Heart left ventricle (tissue), 16 donors: ENCODE measurements around the gene TCF23. TPM values are rescaled to one million over a fixed set of nuclear protein-coding genes. Genes with fewer than 3 reads are reported as not detected.
"Not testable (repeated sequence)": the region's sequence is repeated elsewhere in the genome, so short reads cannot be mapped to it uniquely, and the experiment has no call there.

ENCODE experiments used
- ATAC-seq, 4 donors: fragments of 200-7000 bp; cut with Tn5 transposase; one replicate each; pipeline ENCODE4 v1.9.1; 2020 to 2022; ENCODE audit warnings: moderate library complexity in 4 of 4, mild to moderate bottlenecking in 3 of 4, moderate number of reproducible peaks in 1 of 4
- DNase-seq, 5 donors: peaks; one replicate each; pipeline ENCODE4 v3.0.0-alpha.2; 2020
- H3K27ac ChIP-seq, 12 donors: fragments of 200-600 bp; sonication (generic) in 4 of 12; one replicate each; pipeline versions ENCODE4 v1.5.0 to v1.8.0; 2016 to 2022; ENCODE audit warnings: mild to moderate bottlenecking in 2 of 12
- H3K27me3 ChIP-seq, 9 donors: fragments of 200-600 bp; sonication (generic) in 2 of 9; one replicate each; pipeline versions ENCODE4 v1.5.1 to v1.8.0; 2016 to 2022; ENCODE audit warnings: mild to moderate bottlenecking in 3 of 9
- H3K36me3 ChIP-seq, 9 donors: fragments of 200-600 bp; sonication (generic) in 2 of 9; one replicate each; pipeline versions ENCODE4 v1.5.0 to v1.8.0; 2018 to 2022; ENCODE audit warnings: mild to moderate bottlenecking in 2 of 9
- H3K4me1 ChIP-seq, 12 donors: fragments of 200-600 bp; sonication (generic) in 4 of 12; one replicate each; pipeline versions ENCODE4 v1.5.0 to v1.8.0; 2016 to 2022; ENCODE audit warnings: mild to moderate bottlenecking in 3 of 12
- H3K4me3 ChIP-seq, 12 donors: fragments of 200-600 bp; sonication (generic) in 4 of 12; one replicate each; pipeline versions ENCODE4 v1.5.0 to v1.8.0; 2017 to 2022; ENCODE audit warnings: mild to moderate bottlenecking in 9 of 12, moderate library complexity in 4 of 12
- H3K9me3 ChIP-seq, 12 donors: fragments of 200-600 bp; sonication (generic) in 4 of 12; one replicate each; pipeline versions ENCODE4 v1.5.0 to v1.8.0; 2016 to 2022; ENCODE audit warnings: mild to moderate bottlenecking in 1 of 12
- CTCF ChIP-seq, 12 donors: fragments of 200-600 bp; sonication (generic) in 4 of 12; IDR thresholded peaks; one replicate each; pipeline versions ENCODE4 v1.5.0 to v1.8.0; 2018 to 2022; ENCODE audit warnings: antibody characterized with exemption in 12 of 12, mild to moderate bottlenecking in 5 of 12
- POLR2A ChIP-seq, 2 donors: fragments of 450-650 bp; IDR thresholded peaks; one replicate each; pipeline ENCODE4 v1.6.1; 2017; ENCODE audit warnings: antibody characterized with exemption in 2 of 2, mild to moderate bottlenecking in 2 of 2, moderate library complexity in 2 of 2
- WGBS, 4 donors: extraction: QIAGEN DNeasy Blood & Tissue Kit in 2 of 4; methylation state at CpG; one replicate each; pipeline versions ENCODE4 v1.1.5 to v1.1.7; 2013 to 2018; 5-methylcytosine and 5-hydroxymethylcytosine counted together
- intact Hi-C, 10 donors: fragments of 100-400 bp; cut with DNase I; formaldehyde crosslinking; loops; one replicate each; pipeline versions ENCODE4 v1.11.1 to v1.14.2; 2022
- polyA plus RNA-seq, 2 donors: library from polyadenylated mRNA; stranded (reverse); fragments of 200-250 nt; gene quantifications; one replicate each; pipeline ENCODE4 v1.2.3, GENCODE V29; 2013
- total RNA-seq, 9 donors: library from RNA; depleted of rRNA in 2 of 9; stranded (reverse); fragments of >200 nt in 2 of 9; fragmentation: NEBNext Ultra II Directional in 3 of 9; extraction: Animal tissue kit (Norgen Biotek cat#: 25700) in 3 of 9; gene quantifications; one replicate each; pipeline versions ENCODE4 v1.1.0 to v1.2.4, GENCODE V29; 2016 to 2023
- donor health status: ischemic (EF 13 %, LVEDD 7.1; RV severe dilation, severe dysfunction).
- donor health status: healthy with polysubstance abuse.
- donor health status: DM: no; HTN: yes; CAD: no.
- donor health status: DM: no; HTN: no; CAD: no.
- donor health status: ischemic (EF 25% LVEDD 6.9; RV normal size, moderate dysfunction).
- donor health status: ischemic (EF 25% LVEDD 5.7; RV mildly dilated, moderate dysfunction).
- donor health status: healthy.
- donor health status: DM: yes; HTN: yes; CAD: no.
- donor health status: ischemic (EF 35%, LVEDD 5.7; RV mildly dilated, moderate dysfunction).
- donor health status: nonischemic (EF 11% LVEDD 7.7; RV severe dilation, severe dysfunction).
- donor health status: DM: yes; HTN: yes; CAD: no.
- donor health status: PGD.
- donor health status: ischemic (EF 29% LVEDD 5.4; RV normal size, mild dysfunction).
- donor health status: nonischemic (EF 23%, LVEDD 6.1; RV moderate dilation, normal function).

The TCF23 gene
- total and polyA plus RNA-seq, 11 donors, result 0.04 to 0.85 (median 0.07) TPM; not detected in 6

GRCh38 chr2:27171351-27171848 lies 22.6 kb downstream of the TCF23 start:
- Histone ChIP-seq H3K27me3 (peaks cover 0 to 9% (median 0%) of the 10 kb centered on the region in 9 donors), H3K4me3 (no peak overlapping the region), H3K27ac (no peak overlapping the region), H3K36me3 (no peaks in the 10 kb centered on the region), H3K9me3 (no peaks in the 10 kb centered on the region), H3K4me1 (peaks cover 0 to 4% (median 0%) of the 10 kb centered on the region in 12 donors)
- DNase-seq, result no peak
- 77 to 84% (median 79%) methylated on average over 8 of the region's 8 CpGs for WGBS, 4 donors
- TF ChIP-seq CTCF (IDR thresholded peaks at IDR 0.05) (no peak), POLR2A (IDR thresholded peaks at IDR 0.05) (no peak)
- no peak for ATAC-seq
- intact Hi-C loops, result no loop called here

- ATAC-seq, result no peak
- no peak for TF ChIP-seq POLR2A (IDR thresholded peaks at IDR 0.05)
- no peak for TF ChIP-seq CTCF (IDR thresholded peaks at IDR 0.05)
- no peak for DNase-seq
- no peak overlapping the region for H3K4me3 ChIP-seq
- no peaks in the 10 kb centered on the region for H3K9me3 ChIP-seq
- H3K36me3 ChIP-seq, result no peaks in the 10 kb centered on the region
- H3K27ac ChIP-seq, result no peak overlapping the region
- H3K27me3 ChIP-seq, result peaks cover 0 to 11% (median 0%) of the 10 kb centered on the region in 9 donors
- 66 to 77% (median 68%) methylated on average over 6 of the region's 6 CpGs for WGBS, 4 donors
- intact Hi-C loops, result no loop called here
- H3K4me1 ChIP-seq, result peaks cover 0 to 4% (median 0%) of the 10 kb centered on the region in 12 donors
These were observed 25.8 kb downstream of the TCF23 start for GRCh38 chr2:27174638-27175037.

- intact Hi-C loops, result no loop called here
- no peaks in the 10 kb centered on the region for H3K36me3 ChIP-seq
- 71 to 78% (median 75%) methylated on average over 8 of the region's 8 CpGs for WGBS, 4 donors
- H3K27me3 ChIP-seq, result peaks cover 0 to 16% (median 0%) of the 10 kb centered on the region in 9 donors
- DNase-seq, result no peak
- H3K4me1 ChIP-seq, result no peaks in the 10 kb centered on the region
- TF ChIP-seq POLR2A (IDR thresholded peaks at IDR 0.05), result no peak
- TF ChIP-seq CTCF (IDR thresholded peaks at IDR 0.05), result no peak
- no peak overlapping the region for H3K4me3 ChIP-seq
- H3K9me3 ChIP-seq, result no peaks in the 10 kb centered on the region
- ATAC-seq, result no peak
- H3K27ac ChIP-seq, result no peak overlapping the region
These were observed 26.5 kb downstream of the TCF23 start for GRCh38 chr2:27175330-27175729.

GRCh38 chr2:27175781-27176180 lies 27.0 kb downstream of the TCF23 start:
- 84 to 91% (median 89%) methylated on average over 4 of the region's 4 CpGs for WGBS, 4 donors
- H3K36me3 ChIP-seq, H3K4me1 ChIP-seq, intact Hi-C loops, H3K9me3 ChIP-seq, ATAC-seq, H3K27ac ChIP-seq, DNase-seq, H3K4me3 ChIP-seq: not testable (repeated sequence)
- peaks cover 0 to 16% (median 0%) of the 10 kb centered on the region in 9 donors for H3K27me3 ChIP-seq
